ENCODE data around the gene ASCC2.

DNA sequence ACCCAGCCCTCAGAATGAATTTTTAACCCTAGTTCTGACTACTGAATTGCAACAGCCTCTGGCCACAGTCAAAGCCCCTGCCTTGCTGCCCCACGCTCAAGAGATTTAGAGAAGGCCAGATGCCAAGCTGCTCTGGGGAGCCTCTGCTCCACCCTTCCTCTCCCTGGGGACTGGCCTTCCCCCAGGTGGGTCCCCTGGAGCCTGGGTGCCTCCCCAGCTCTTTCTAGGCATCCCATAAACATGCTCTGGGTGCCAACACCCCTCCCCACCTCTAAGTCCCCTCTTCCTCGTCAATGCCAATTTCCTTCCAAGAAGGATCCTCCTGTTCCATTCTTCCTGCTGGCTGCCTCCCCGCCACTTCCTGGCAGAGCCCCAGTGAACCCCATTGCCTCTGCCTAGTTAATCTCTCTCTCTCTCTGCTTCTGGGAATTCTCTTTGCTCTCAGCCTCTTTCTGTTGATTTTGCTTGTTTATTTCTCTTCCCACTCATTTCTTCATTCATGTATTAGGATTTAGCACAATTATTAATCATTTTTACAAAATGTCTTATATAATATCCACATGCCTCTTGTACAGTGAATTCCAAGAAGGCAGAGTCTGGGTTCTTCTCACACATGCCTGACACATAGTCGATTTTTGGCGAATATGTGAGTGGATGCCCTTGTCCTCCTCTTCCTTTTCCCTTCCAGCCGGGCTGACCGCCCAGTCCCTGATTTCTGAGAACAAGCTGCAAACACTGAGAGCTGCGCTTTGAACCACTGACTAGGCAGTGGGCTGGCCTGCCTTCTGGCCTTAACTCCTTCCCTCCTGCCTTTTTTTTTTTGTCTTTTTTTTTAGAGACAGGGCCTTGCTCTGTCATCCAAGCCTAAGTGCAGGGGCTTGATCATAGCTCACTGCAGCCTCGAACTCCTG is 53.4 kb downstream of the ASCC2 start:
- TF ChIP-seq EGR1 (IDR thresholded peaks at IDR 0.05) = no peak
- no peak for TF ChIP-seq EP300 (IDR thresholded peaks at IDR 0.05; ENCODE audit: borderline replicate concordance)
- no peak for TF ChIP-seq NFIC (IDR thresholded peaks at IDR 0.05)
- no peak for TF ChIP-seq TCF12 (IDR thresholded peaks at IDR 0.05; ENCODE audit: low read depth)
- TF ChIP-seq ZBTB7A (IDR thresholded peaks at IDR 0.05; ENCODE audit: low read depth) = no peak
- no peak for TF ChIP-seq YY1 (IDR thresholded peaks at IDR 0.05; ENCODE audit: low read depth)
- TF ChIP-seq, protein P1, sequence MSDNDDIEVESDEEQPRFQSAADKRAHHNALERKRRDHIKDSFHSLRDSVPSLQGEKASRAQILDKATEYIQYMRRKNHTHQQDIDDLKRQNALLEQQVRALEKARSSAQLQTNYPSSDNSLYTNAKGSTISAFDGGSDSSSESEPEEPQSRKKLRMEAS (IDR thresholded peaks at IDR 0.05) = no peak
- no peak for TF ChIP-seq CEBPB (IDR thresholded peaks at IDR 0.05)
- no peak for TF ChIP-seq RAD21 (IDR thresholded peaks at IDR 0.05; ENCODE audit: low read depth)
- no peak for TF ChIP-seq TAF1 (IDR thresholded peaks at IDR 0.05; ENCODE audit: low read depth)
- TF ChIP-seq, protein P2, sequence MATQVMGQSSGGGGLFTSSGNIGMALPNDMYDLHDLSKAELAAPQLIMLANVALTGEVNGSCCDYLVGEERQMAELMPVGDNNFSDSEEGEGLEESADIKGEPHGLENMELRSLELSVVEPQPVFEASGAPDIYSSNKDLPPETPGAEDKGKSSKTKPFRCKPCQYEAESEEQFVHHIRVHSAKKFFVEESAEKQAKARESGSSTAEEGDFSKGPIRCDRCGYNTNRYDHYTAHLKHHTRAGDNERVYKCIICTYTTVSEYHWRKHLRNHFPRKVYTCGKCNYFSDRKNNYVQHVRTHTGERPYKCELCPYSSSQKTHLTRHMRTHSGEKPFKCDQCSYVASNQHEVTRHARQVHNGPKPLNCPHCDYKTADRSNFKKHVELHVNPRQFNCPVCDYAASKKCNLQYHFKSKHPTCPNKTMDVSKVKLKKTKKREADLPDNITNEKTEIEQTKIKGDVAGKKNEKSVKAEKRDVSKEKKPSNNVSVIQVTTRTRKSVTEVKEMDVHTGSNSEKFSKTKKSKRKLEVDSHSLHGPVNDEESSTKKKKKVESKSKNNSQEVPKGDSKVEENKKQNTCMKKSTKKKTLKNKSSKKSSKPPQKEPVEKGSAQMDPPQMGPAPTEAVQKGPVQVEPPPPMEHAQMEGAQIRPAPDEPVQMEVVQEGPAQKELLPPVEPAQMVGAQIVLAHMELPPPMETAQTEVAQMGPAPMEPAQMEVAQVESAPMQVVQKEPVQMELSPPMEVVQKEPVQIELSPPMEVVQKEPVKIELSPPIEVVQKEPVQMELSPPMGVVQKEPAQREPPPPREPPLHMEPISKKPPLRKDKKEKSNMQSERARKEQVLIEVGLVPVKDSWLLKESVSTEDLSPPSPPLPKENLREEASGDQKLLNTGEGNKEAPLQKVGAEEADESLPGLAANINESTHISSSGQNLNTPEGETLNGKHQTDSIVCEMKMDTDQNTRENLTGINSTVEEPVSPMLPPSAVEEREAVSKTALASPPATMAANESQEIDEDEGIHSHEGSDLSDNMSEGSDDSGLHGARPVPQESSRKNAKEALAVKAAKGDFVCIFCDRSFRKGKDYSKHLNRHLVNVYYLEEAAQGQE (IDR thresholded peaks at IDR 0.05; ENCODE audit: low read depth) = no peak
- TF ChIP-seq CREB1 (IDR thresholded peaks at IDR 0.05; ENCODE audit: low read depth) = no peak
